Lower leg skin (tissue), 3 donors: ENCODE results near the gene MIPEP.
"Not testable (repeated sequence)": the region's sequence is repeated elsewhere in the genome, so short reads cannot be mapped to it uniquely, and the experiment has no call there.

ENCODE experiments used
- CTCF ChIP-seq, 3 donors: fragments of 450-650 bp; IDR thresholded peaks; one replicate each; pipeline ENCODE4 v1.5.1; 2016; ENCODE audit warnings: antibody characterized with exemption in 3 of 3, mild to moderate bottlenecking in 3 of 3, moderate library complexity in 2 of 3
- POLR2A ChIP-seq, 2 donors: fragments of 450-650 bp; IDR thresholded peaks; one replicate each; pipeline ENCODE4 v1.6.1; 2016 to 2017; ENCODE audit warnings: antibody characterized with exemption in 2 of 2, mild to moderate bottlenecking in 1 of 2, moderate library complexity in 1 of 2

GRCh38 chr13:23761760-23762159 is 127.4 kb downstream of the MIPEP start:
- TF ChIP-seq CTCF, POLR2A (IDR thresholded peaks at IDR 0.05): not testable (repeated sequence)
